HG03280 (cell line): ENCODE measurements around the gene LRCH3.

Source experiments
- ATAC-seq: cut with Tn5 transposase; IDR thresholded peaks from one replicate; pipeline ENCODE4 v1.9.1; 2021; ENCODE audit warnings: mild to moderate bottlenecking, moderate library complexity; ENCODE audit not compliant: unreplicated experiment

LRCH3 gene

DNA sequence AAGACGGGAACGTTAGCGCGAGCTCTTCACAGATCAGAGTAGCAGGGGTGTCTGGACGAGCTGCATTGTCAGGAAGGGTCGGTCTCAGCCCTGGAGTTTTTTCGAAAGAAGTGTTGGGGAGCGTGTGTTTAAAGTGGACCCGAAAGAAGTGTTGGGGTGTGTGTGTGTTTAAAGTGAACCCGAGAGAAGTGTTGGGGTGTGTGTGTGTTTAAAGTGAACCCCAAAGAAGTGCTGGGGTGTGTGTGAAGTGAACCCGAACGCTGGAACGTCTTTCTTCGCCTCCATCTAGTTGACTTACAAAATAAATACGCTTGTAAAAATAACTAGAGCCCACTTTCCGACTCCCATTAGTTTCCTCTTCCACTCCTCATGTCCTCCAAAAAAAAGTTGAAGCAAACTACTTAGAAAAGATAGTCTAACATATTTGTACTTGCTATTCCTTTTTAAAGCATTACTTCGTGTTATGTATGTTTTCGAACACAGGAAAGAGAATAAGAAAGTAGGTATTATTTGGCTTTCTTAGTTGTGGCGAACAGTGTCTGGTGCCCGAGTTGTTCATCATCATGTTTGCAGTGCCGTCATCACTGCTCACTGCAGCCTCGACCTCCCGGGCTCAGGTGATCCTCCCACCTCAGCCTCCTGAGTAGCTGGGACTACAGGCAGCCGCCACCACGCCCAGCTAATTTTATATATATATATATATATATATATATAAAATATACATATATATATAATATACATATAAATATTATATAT lies 1.0 kb downstream of the LRCH3 start:
- peak; percentile 26 for ATAC-seq

GRCh38 chr3:197793247-197793646 lies 2.2 kb downstream of the LRCH3 start:
- no peak for ATAC-seq

- no peak for ATAC-seq
These were observed 3.1 kb downstream of the LRCH3 start for GRCh38 chr3:197794115-197794514.

DNA sequence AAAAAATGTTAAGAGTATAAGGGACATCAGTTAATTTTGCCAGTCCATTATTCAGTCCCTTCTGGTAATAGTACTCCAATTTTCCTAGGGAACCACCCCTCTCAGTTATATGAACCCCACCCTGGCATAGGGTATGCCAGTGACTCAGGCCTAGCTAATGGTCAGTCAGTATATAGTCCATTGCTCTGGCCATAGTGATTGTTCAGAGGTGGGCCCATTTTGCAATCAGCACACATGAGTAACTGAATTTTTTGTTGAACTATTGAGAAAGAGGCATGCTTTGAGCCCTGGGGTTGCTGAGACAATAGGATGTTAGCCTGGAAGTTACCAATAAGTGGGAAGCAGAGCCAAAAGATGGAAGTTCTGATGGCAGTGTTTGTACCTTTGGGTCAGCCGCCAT lies 4.1 kb downstream of the LRCH3 start:
- ATAC-seq, result no peak

DNA sequence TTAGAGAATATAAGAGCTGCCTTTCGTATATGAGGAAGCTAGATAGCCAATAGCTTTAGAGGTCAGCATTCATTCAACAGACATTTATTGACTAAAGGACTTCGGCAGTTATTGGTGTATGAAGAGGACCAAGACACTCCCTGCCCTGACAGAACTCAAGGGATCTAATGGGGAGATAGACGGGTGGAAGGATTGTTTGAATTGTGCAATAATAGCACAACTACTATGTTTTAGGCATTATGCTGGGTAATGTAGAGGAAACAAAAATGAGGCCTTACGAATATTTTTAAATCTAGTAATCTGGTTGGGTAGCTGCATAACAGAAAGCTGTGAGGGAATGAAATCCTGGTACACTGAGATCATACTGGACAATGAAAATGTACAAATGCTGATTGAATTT lies 5.0 kb downstream of the LRCH3 start:
- no peak for ATAC-seq

- no peak for ATAC-seq
These were observed 7.8 kb downstream of the LRCH3 start for GRCh38 chr3:197798863-197799262.

DNA sequence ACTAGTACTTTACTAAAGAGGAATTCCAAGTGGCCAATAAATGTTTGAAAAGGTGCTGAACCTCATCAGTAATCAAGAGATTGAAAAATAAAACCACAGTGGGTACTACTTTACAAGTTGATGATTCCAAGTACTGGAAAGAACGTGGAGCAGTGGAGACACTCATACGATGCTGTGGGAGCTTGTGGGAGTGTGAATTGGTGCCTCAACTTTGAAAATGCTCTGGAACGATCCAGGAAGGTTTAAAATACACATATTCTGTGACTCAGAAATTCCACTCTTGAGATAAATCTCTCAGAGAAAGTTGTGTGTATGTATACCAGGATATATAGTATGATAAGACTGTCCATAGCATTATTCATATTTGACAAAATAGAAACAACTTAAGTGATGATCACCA lies 9.3 kb downstream of the LRCH3 start:
- no peak for ATAC-seq

GRCh38 chr3:197801891-197802778 lies 11.1 kb downstream of the LRCH3 start:
- ATAC-seq, result no peak

- no peak for ATAC-seq
These were observed 11.9 kb downstream of the LRCH3 start for GRCh38 chr3:197802779-197803459.

- ATAC-seq, result no peak
These were observed 13.5 kb downstream of the LRCH3 start for GRCh38 chr3:197804511-197804910.

- no peak for ATAC-seq
These were observed 17.0 kb downstream of the LRCH3 start for GRCh38 chr3:197807969-197808587.

DNA sequence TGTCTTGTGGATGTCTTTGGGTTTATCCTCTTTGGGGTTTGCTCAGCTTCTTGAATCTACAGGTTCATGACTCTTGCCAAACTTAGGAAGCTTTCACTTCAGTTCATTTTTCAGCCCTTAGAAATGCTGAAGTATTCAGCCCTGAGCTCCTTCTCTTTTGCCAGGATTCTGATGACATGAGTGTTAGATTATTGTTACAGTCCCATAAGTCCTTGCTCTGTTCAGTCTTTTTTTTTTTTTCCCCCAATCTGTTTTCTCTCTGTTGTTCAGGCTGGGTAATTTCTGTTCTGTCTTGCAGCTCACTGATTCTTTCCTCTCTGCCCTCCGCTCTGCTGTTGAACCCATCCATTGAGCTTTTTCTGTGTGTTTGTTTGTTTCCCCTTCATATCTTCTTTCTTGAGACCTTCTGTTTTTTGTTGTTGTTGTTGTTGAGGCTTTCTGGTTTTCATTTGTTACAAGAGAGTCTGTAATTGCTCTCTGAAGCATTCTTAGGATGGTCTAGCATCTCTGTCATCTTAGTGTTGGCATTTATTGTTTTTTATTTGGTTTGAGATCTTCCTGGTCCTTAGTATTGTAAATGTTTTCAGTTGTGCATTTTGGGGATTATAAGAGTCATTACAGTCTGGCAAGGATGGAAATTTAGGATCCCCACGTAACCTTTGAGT lies 18.4 kb downstream of the LRCH3 start:
- no peak for ATAC-seq

- ATAC-seq, result no peak
These were observed 19.8 kb downstream of the LRCH3 start for GRCh38 chr3:197810901-197811300.

DNA sequence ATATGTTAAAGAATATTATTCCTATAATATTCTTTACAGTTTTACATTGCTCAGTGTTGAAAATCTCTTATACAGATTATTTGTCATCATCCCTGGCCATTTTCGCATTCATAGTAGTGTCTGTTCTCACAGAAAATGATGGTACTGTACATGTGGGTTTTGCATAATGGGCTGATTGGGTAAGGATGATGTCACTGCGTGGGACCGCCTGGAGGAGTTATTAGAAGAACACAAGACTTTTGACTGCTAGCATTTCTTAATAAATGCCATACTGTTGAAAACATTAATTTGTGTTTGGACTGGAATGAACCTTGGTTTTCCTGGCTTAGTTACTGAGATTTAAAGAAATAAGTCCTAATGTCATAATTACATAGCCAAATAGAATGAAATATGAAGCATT lies 20.3 kb downstream of the LRCH3 start:
- ATAC-seq, result no peak

- ATAC-seq, result no peak
These were observed 23.3 kb downstream of the LRCH3 start for GRCh38 chr3:197814372-197814771.

DNA sequence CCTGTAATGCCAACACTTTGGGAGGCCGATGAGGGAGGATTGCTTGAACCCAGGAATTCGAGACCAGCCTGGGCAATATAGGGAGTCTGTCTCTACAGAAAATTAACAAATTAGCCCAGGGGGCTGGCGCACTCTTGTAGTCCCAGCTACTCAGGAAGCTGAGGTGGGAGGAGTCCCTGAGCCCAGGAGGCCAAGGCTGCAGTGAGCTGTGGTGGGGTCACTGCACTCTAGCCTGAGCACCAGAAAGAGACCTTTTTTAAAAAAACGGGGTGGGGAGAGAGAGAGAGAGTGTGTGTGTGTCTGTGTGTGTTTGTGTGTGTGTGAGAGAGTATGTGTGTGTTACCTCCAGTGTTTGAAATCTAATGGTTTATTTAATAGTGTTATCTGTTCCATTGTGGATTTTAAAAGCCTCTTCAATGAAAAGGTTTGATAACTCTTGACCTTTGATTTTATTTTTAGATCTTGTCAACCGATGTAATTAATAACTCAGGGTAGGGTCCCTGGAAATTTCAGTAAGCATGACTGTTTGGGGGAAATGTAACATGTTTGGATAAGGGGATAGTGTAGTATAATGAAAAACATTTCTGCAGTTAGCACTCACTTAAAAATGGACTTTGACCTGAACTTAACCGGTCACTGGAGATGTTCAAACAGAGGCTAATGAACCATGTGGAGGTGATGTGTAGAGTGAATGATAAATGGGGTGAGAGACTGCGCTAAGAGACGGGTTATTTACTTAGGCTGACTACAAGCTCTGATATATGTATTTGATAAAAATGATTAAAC lies 29.7 kb downstream of the LRCH3 start:
- ATAC-seq, result no peak

- ATAC-seq, result no peak
These were observed 38.5 kb downstream of the LRCH3 start for GRCh38 chr3:197829397-197830045.

GRCh38 chr3:197830308-197830966 lies 39.4 kb downstream of the LRCH3 start:
- ATAC-seq, result no peak

DNA sequence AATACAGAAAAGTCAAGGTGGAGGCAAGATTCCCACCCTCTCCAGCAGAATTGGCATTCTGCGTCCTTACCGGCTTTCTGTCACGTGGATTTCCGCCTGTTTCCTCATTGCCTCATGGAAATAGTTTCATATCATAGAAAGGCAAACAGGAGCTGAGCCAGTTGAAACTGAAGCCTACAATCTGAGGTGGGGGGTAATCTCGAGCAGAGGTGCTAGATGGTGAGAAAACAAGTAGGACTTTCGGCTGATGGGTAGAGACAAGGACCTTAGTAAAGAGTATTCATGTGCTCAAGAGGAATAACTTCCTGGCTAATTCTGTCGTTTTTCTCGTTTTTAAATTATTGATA lies 39.9 kb downstream of the LRCH3 start:
- no peak for ATAC-seq
